Tibial nerve (tissue), 4 donors: ENCODE data around the gene ANKRD28. TPM values are rescaled to one million over a fixed set of nuclear protein-coding genes. Genes with fewer than 3 reads are reported as not detected.

ENCODE experiments used
- DNase-seq, 2 donors: peaks; one replicate each; pipeline ENCODE4 v3.0.0-alpha.2; 2019; ENCODE audit warnings: low spot score in 2 of 2
- H3K27ac ChIP-seq, 4 donors: fragments of 200-600 bp; sonication (generic) in 3 of 4; one replicate each; pipeline ENCODE4 v1.5.1; 2017 to 2019; ENCODE audit warnings: mild to moderate bottlenecking in 1 of 4
- H3K27me3 ChIP-seq, 2 donors: fragments of 200-600 bp; sonication (generic) in 1 of 2; one replicate each; pipeline versions ENCODE4 v1.5.1 to v1.6.0; 2017 to 2019
- H3K36me3 ChIP-seq, 3 donors: fragments of 200-600 bp; sonication (generic); one replicate each; pipeline ENCODE4 v1.5.1; 2018 to 2019
- H3K4me1 ChIP-seq, 4 donors: fragments of 200-600 bp; sonication (generic) in 3 of 4; one replicate each; pipeline ENCODE4 v1.5.1; 2017 to 2019
- H3K4me3 ChIP-seq, 4 donors: fragments of 200-600 bp; sonication (generic) in 3 of 4; one replicate each; pipeline ENCODE4 v1.5.1; 2017 to 2019; ENCODE audit warnings: mild to moderate bottlenecking in 1 of 4, moderate library complexity in 1 of 4
- H3K9me3 ChIP-seq, 4 donors: fragments of 200-600 bp; sonication (generic) in 3 of 4; one replicate each; pipeline ENCODE4 v1.5.1; 2017 to 2019
- EP300 ChIP-seq, 2 donors: sonication (generic); formaldehyde crosslinking; IDR thresholded peaks; one replicate each; pipeline ENCODE4 v1.6.1; 2017; ENCODE audit warnings: antibody characterized with exemption in 2 of 2, mild to moderate bottlenecking in 1 of 2
- POLR2A ChIP-seq, 2 donors: fragments of 450-650 bp; IDR thresholded peaks; one replicate each; pipeline ENCODE4 v1.6.1; 2017; ENCODE audit warnings: antibody characterized with exemption in 2 of 2, mild to moderate bottlenecking in 2 of 2, moderate library complexity in 2 of 2
- WGBS, 2 donors: methylation state at CpG; one replicate each; pipeline ENCODE4 v1.1.5; 2018; 5-methylcytosine and 5-hydroxymethylcytosine counted together
- total RNA-seq, 4 donors: library from RNA; depleted of rRNA; stranded (reverse); fragments of >200 nt; gene quantifications; one replicate each; pipeline ENCODE4 v1.1.0, GENCODE V29; 2016
- TF ChIP-seq, protein P1 (sequence below), 5 experiments: fragments of 200-600 bp in 3 of 5; fragments of 450-650 bp in 2 of 5; sonication (generic) in 3 of 5; IDR thresholded peaks; one replicate each; pipeline ENCODE4 v1.5.1; 2016 to 2019; ENCODE audit warnings: antibody characterized with exemption in 5 of 5, mild to moderate bottlenecking in 3 of 5, moderate library complexity in 2 of 5

Gene ANKRD28
- total RNA-seq, 4 donors from 2014 or later = 78.3 to 93.6 (median 81.0) TPM

DNA sequence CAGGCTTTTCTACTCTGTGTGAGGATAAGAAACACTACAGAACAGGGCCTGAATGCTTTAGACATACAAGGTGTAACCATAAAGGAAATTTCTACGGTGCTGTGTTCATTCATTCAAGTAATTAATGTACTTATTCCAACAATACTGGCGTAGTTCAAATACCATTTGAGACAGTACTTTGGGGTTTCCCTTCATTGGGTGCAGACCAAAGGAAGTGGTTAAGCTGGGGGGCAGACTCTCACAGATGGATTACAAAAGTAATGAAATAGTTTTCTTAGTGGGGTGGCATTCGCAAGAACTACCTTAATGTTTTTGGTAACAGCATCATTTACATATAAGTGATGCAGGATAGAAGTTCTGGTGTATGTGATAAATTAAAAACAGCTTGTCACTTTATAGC, 130.3 kb downstream of the ANKRD28 start:
- Histone ChIP-seq H3K9me3 (no peaks in the 10 kb centered on the region), H3K27me3 (no peaks in the 10 kb centered on the region), H3K27ac (no peak overlapping the region), H3K36me3 (peaks cover 0 to 57% (median 0%) of the 10 kb centered on the region in 3 donors), H3K4me3 (no peak overlapping the region), H3K4me1 (no peaks in the 10 kb centered on the region)
- DNase-seq = no peak
- WGBS, 2 donors = 92 to 96% methylated on average over 3 of the region's 3 CpGs
- TF ChIP-seq EP300 (IDR thresholded peaks at IDR 0.05) (no peak), POLR2A (IDR thresholded peaks at IDR 0.05) (no peak)
- TF ChIP-seq, protein P1, sequence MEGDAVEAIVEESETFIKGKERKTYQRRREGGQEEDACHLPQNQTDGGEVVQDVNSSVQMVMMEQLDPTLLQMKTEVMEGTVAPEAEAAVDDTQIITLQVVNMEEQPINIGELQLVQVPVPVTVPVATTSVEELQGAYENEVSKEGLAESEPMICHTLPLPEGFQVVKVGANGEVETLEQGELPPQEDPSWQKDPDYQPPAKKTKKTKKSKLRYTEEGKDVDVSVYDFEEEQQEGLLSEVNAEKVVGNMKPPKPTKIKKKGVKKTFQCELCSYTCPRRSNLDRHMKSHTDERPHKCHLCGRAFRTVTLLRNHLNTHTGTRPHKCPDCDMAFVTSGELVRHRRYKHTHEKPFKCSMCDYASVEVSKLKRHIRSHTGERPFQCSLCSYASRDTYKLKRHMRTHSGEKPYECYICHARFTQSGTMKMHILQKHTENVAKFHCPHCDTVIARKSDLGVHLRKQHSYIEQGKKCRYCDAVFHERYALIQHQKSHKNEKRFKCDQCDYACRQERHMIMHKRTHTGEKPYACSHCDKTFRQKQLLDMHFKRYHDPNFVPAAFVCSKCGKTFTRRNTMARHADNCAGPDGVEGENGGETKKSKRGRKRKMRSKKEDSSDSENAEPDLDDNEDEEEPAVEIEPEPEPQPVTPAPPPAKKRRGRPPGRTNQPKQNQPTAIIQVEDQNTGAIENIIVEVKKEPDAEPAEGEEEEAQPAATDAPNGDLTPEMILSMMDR (IDR thresholded peaks at IDR 0.05) = no peak

DNA sequence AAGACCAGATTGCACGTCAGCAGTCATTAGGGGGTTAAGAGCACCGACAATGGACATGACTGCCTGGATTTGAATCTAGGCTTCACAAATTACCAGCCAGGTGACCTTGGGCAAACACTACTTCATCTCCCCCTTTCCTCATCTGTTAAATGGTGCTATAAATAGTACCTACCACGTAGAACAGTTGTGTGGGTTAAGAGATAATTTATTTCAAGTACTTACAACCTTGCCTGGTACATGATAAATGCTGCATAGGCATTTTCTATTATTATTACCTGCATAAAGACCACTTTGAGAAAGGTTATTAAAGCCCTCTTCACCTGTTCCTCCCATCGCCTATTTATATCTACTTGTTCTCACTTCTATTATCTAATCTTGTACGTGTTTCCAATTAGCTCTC, 131.5 kb downstream of the ANKRD28 start:
- Histone ChIP-seq H3K4me3 (no peak overlapping the region), H3K36me3 (peaks cover 0 to 45% (median 0%) of the 10 kb centered on the region in 3 donors), H3K27me3 (no peaks in the 10 kb centered on the region), H3K4me1 (no peaks in the 10 kb centered on the region), H3K9me3 (no peaks in the 10 kb centered on the region), H3K27ac (no peak overlapping the region)
- DNase-seq = no peak
- WGBS, 2 donors = 92 to 93% methylated on average over 5 of the region's 5 CpGs
- no peak for TF ChIP-seq POLR2A (IDR thresholded peaks at IDR 0.05)
- TF ChIP-seq EP300 (IDR thresholded peaks at IDR 0.05) = no peak
- TF ChIP-seq, protein P1 (IDR thresholded peaks at IDR 0.05) = no peak

DNA sequence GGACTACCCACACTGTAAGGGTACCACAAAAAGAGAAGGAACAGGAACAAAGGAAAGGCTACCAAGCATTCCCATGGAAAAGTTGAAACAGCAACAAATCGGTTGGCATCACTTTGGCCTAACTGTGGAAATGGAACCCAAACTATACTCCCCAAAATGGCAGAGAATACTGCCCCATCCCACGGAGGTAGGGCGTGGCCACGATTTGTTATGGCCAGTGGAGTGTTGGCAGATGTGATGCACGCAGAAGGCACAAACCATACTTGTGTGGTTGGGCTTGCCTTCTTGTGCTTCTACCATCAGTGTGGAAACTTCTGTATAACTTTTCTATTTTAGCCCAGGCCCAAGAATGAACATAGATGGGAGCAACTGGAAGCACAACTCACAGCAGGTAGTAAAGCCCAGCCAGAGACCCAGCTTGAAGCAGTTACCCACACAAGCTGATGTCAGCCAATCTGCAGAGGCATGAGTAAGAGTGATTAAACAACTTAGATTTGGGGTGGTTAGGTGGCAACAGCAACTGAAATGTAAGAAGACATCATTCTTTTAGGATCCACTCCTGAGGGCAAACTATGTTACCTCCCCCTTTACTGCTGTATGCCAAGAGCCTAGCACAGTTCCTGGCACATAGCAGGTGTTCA, 132.1 kb downstream of the ANKRD28 start:
- Histone ChIP-seq H3K4me1 (no peaks in the 10 kb centered on the region), H3K27me3 (no peaks in the 10 kb centered on the region), H3K9me3 (no peaks in the 10 kb centered on the region), H3K27ac (no peak overlapping the region), H3K36me3 (peaks cover 0 to 40% (median 0%) of the 10 kb centered on the region in 3 donors), H3K4me3 (no peak overlapping the region)
- no peak for DNase-seq
- TF ChIP-seq, protein P1 (IDR thresholded peaks at IDR 0.05) = no peak
- no peak for TF ChIP-seq POLR2A (IDR thresholded peaks at IDR 0.05)
- WGBS, 2 donors = 90 to 91% methylated on average over 5 of the region's 5 CpGs

DNA sequence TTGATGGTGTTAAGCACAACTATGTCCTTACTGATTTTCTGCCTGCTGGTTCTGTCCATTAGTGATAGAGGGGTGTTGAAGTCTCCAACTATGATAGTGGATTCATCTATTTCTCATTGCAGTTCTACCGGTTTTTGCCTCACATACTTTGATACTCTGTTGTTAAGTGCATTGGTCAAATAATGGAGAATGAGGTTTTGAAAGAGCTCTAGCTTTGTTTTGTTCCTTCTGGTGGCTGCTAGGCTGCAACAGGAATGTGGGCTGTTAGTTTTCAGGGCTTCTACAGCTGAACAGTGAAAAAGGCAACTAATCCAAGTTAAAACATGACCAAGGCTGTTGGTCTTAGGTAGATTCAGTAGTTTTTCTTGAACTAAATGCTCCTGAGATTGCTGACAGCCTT, 133.6 kb downstream of the ANKRD28 start:
- Histone ChIP-seq H3K4me1 (peaks cover 0 to 5% (median 0%) of the 10 kb centered on the region in 4 donors), H3K27me3 (no peaks in the 10 kb centered on the region), H3K27ac (no peak overlapping the region), H3K4me3 (no peak overlapping the region), H3K9me3 (no peaks in the 10 kb centered on the region), H3K36me3 (peaks cover 0 to 27% (median 0%) of the 10 kb centered on the region in 3 donors)
- 71% methylated on average over 1 of the region's 1 CpG for WGBS, 2 donors
- DNase-seq = no peak
- TF ChIP-seq, protein P1 (IDR thresholded peaks at IDR 0.05) = no peak
- TF ChIP-seq EP300 (IDR thresholded peaks at IDR 0.05) (no peak), POLR2A (IDR thresholded peaks at IDR 0.05) (no peak)

DNA sequence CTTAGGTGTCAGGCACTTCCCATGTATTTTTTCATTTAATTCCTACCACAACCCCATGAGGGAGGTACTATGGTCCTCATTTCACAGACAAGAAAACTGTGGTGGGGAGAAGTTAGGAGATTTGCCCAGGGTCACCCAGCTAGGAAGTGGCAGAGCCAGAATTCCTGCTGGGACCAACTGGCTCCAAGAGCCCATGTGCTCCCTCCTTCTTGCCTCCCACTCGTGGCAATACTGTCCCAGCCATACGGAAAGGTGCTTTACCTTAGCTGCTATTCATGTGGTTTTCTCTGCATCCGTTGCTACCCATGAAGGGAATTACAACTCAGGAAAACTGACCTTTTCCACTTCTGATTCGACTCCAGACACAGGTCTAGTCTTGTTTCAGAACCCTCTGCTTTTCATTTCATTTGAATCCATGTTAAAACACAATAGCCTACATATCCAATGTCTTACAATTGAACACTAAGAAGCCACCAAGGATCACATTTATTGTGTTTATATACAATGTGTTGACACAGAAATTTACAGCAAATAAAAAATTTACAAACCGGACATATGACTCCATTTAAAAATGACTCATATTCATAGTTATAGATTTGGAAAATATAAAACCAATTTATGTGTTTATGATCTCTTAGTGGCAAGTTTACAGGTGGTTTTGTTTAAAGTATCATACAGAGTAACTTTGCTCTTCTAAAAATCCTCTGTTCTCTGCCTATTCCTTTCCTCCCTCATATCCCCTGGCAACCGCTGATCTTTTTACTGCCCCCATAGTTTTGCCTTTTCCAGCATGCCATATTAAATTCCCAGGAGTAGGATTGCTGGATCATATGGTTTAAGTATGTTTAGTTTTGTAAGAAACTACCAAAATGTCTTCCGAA, 137.5 kb downstream of the ANKRD28 start:
- no peak for DNase-seq
- WGBS, 2 donors = 65 to 78% methylated on average over 7 of the region's 7 CpGs
- peaks cover 0 to 5% (median 0%) of the 10 kb centered on the region in 4 donors for H3K4me1 ChIP-seq
- TF ChIP-seq, protein P1 (IDR thresholded peaks at IDR 0.05) = no peak
- TF ChIP-seq EP300 (IDR thresholded peaks at IDR 0.05) (no peak), POLR2A (IDR thresholded peaks at IDR 0.05) (no peak)
- peaks cover 0 to 24% (median 3%) of the 10 kb centered on the region in 4 donors for H3K9me3 ChIP-seq
- no peak overlapping the region for H3K27ac ChIP-seq
- no peaks in the 10 kb centered on the region for H3K27me3 ChIP-seq
- no peak overlapping the region for H3K4me3 ChIP-seq
- peaks cover 0 to 3% (median 0%) of the 10 kb centered on the region in 3 donors for H3K36me3 ChIP-seq
